H9 (cell line): ENCODE measurements around the gene MED25. TPM values are rescaled to one million over a fixed set of nuclear protein-coding genes. Genes with fewer than 3 reads are reported as not detected.

Experiments used
- DNase-seq: peaks from one replicate; pipeline ENCODE4 v3.0.0-alpha.2; 2017
- H2AFZ ChIP-seq: one replicate; pipeline ENCODE4 v1.6.1; 2013; ENCODE audit warnings: mild to moderate bottlenecking, low read length, control low read depth, moderate library complexity
- H2AK5ac ChIP-seq: 2 replicates; pipeline ENCODE4 v1.6.1; 2013; ENCODE audit warnings: low read length, control low read depth, mixed read lengths; ENCODE audit not compliant: insufficient read length
- H2BK120ac ChIP-seq: one replicate; pipeline ENCODE4 v1.6.1; 2013; ENCODE audit warnings: low read depth, mild to moderate bottlenecking, low read length, control low read depth, inconsistent platforms; ENCODE audit not compliant: poor library complexity, severe bottlenecking
- H2BK12ac ChIP-seq: 2 replicates; pipeline ENCODE4 v1.6.1; 2013; ENCODE audit warnings: low read length, control low read depth, mixed read lengths, low read depth; ENCODE audit not compliant: insufficient read length
- H2BK15ac ChIP-seq: 2 replicates; pipeline ENCODE4 v1.6.1; 2013; ENCODE audit warnings: low read depth, low read length, control low read depth
- H2BK20ac ChIP-seq: one replicate; pipeline ENCODE4 v1.6.1; 2013; ENCODE audit warnings: low read depth, mild to moderate bottlenecking, low read length, control low read depth, inconsistent platforms; ENCODE audit not compliant: poor library complexity, severe bottlenecking
- H2BK5ac ChIP-seq: 2 replicates; pipeline ENCODE4 v1.6.1; 2013; ENCODE audit warnings: low read length, control low read depth, mixed read lengths; ENCODE audit not compliant: insufficient read length
- H3K14ac ChIP-seq: 2 replicates; pipeline ENCODE4 v1.6.1; 2013; ENCODE audit warnings: low read length, control low read depth; ENCODE audit not compliant: insufficient read depth
- H3K18ac ChIP-seq: 2 replicates; pipeline ENCODE4 v1.6.1; 2013; ENCODE audit warnings: low read depth, mild to moderate bottlenecking, mixed read lengths, low read length, control low read depth; ENCODE audit not compliant: insufficient read length
- H3K23ac ChIP-seq: 2 replicates; pipeline ENCODE4 v1.6.1; 2013; ENCODE audit warnings: low read length, control low read depth, mixed read lengths, low read depth; ENCODE audit not compliant: insufficient read length
- H3K23me2 ChIP-seq: 2 replicates; pipeline ENCODE4 v1.6.1; 2013; ENCODE audit warnings: low read depth, mild to moderate bottlenecking, mixed read lengths, low read length, control low read depth; ENCODE audit not compliant: insufficient read length, poor library complexity, severe bottlenecking
- H3K27ac ChIP-seq: 2 replicates; pipeline ENCODE4 v1.5.1; 2013; ENCODE audit warnings: low read length, control low read depth, mixed read lengths, low read depth; ENCODE audit not compliant: insufficient read length
- H3K27me3 ChIP-seq: 2 replicates; pipeline ENCODE4 v1.6.1; 2013; ENCODE audit warnings: low read length, control low read depth, inconsistent platforms; ENCODE audit not compliant: insufficient read depth
- H3K4ac ChIP-seq: 2 replicates; pipeline ENCODE4 v1.6.1; 2013; ENCODE audit warnings: low read depth, mild to moderate bottlenecking, control low read depth, inconsistent platforms, low read length, moderate library complexity
- H3K4me1 ChIP-seq: 2 replicates; pipeline ENCODE4 v1.6.1; 2013; ENCODE audit warnings: low read length, control low read depth, inconsistent platforms; ENCODE audit not compliant: insufficient read depth
- H3K4me2 ChIP-seq: 2 replicates; pipeline ENCODE4 v1.6.1; 2013; ENCODE audit warnings: low read length, control low read depth, mixed read lengths; ENCODE audit not compliant: insufficient read length, insufficient read depth
- H3K56ac ChIP-seq: 2 replicates; pipeline ENCODE4 v1.6.1; 2013; ENCODE audit warnings: low read depth, mild to moderate bottlenecking, mixed read lengths, low read length, control low read depth; ENCODE audit not compliant: insufficient read length
- H3K79me1 ChIP-seq: 2 replicates; pipeline ENCODE4 v1.6.1; 2013; ENCODE audit warnings: low read depth, mild to moderate bottlenecking, moderate library complexity, low read length, control low read depth, inconsistent platforms; ENCODE audit not compliant: insufficient read depth, poor library complexity, severe bottlenecking
- H3K79me2 ChIP-seq: 2 replicates; pipeline ENCODE4 v1.6.1; 2013; ENCODE audit warnings: low read length, control low read depth, inconsistent platforms; ENCODE audit not compliant: insufficient read depth
- H3K9ac ChIP-seq: 2 replicates; pipeline ENCODE4 v1.6.1; 2013; ENCODE audit warnings: low read length, control low read depth, mixed read lengths; ENCODE audit not compliant: insufficient read length; ENCODE audit errors: extremely low read depth
- H3K9me3 ChIP-seq: one replicate; pipeline ENCODE4 v1.6.1; 2013; ENCODE audit warnings: low read depth, low read length, inconsistent platforms; ENCODE audit not compliant: control insufficient read depth
- H3T11ph ChIP-seq: one replicate; pipeline ENCODE4 v1.6.1; 2013; ENCODE audit warnings: mild to moderate bottlenecking, low read length, control low read depth, inconsistent platforms
- H4K20me1 ChIP-seq: one replicate; pipeline ENCODE4 v1.6.1; 2013; ENCODE audit not compliant: control insufficient read depth, insufficient read length, insufficient read depth
- H4K5ac ChIP-seq: 2 replicates; pipeline ENCODE4 v1.6.1; 2013; ENCODE audit warnings: low read depth, mild to moderate bottlenecking, mixed read lengths, low read length, control low read depth; ENCODE audit not compliant: insufficient read length
- H4K8ac ChIP-seq: replicated peaks from 2 replicates; pipeline ENCODE4 v1.6.1; 2013; ENCODE audit warnings: low read length, control low read depth, mixed read lengths, low read depth; ENCODE audit not compliant: insufficient read length
- H4K91ac ChIP-seq: 2 replicates; pipeline ENCODE4 v1.6.1; 2013; ENCODE audit warnings: low read depth, mild to moderate bottlenecking, moderate library complexity, mixed read lengths, low read length, control low read depth; ENCODE audit not compliant: insufficient read length
- H3K27ac Mint-ChIP-seq, 3 experiments: 2 replicates in 2 of 3; 3 replicates in 1 of 3; pipeline ENCODE4 v1.8.0; 2020 to 2021; ENCODE audit warnings: mixed read lengths in 3 of 3, mild to moderate bottlenecking in 1 of 3, moderate library complexity in 1 of 3
- H3K27me3 Mint-ChIP-seq: 2 replicates; pipeline ENCODE4 v1.8.0; 2021; ENCODE audit warnings: low read depth, mild to moderate bottlenecking, moderate library complexity, mixed read lengths
- H3K36me3 Mint-ChIP-seq, 3 experiments: 2 replicates in 2 of 3; 3 replicates in 1 of 3; pipeline ENCODE4 v1.8.0; 2020 to 2021; ENCODE audit warnings: low read depth in 3 of 3, mixed read lengths in 3 of 3; ENCODE audit not compliant: insufficient read depth in 1 of 3
- H3K4me1 Mint-ChIP-seq, 2 experiments: 2 replicates each; pipeline ENCODE4 v1.8.0; 2020; ENCODE audit warnings: mixed read lengths in 2 of 2
- H3K4me3 Mint-ChIP-seq, 2 experiments: 2 replicates in 1 of 2; 3 replicates in 1 of 2; pipeline ENCODE4 v1.8.0; 2020 to 2021; ENCODE audit warnings: mild to moderate bottlenecking in 2 of 2, mixed read lengths in 2 of 2, moderate library complexity in 1 of 2
- H3K9me3 Mint-ChIP-seq, 2 experiments: 2 replicates in 1 of 2; 3 replicates in 1 of 2; pipeline ENCODE4 v1.8.0; 2020; ENCODE audit warnings: mild to moderate bottlenecking in 2 of 2, mixed read lengths in 2 of 2, moderate library complexity in 1 of 2
- WGBS: extraction: QIAGEN DNeasy Blood & Tissue Kit; methylation state at CpG from one replicate; pipeline ENCODE4 v1.1.7; 2013; ENCODE audit warnings: missing lambda C conversion rate, low lambda C conversion rate, mixed read lengths; ENCODE audit not compliant: insufficient read length; ENCODE audit errors: extremely low coverage; 5-methylcytosine and 5-hydroxymethylcytosine counted together
- total RNA-seq: library from RNA; stranded (reverse); gene quantifications from 2 replicates; pipeline ENCODE4 v1.2.1, GENCODE V29; 2021
- TF ChIP-seq, protein P1 (sequence below): fragments of 200-600 bp; sonication (generic); conservative IDR thresholded peaks from 3 replicates; pipeline ENCODE4 v1.8.0; 2021; ENCODE audit warnings: antibody characterized with exemption, mild to moderate bottlenecking

The MED25 gene
- total RNA-seq, 1 experiment from 2014 or later, result 77.5 TPM

DNA sequence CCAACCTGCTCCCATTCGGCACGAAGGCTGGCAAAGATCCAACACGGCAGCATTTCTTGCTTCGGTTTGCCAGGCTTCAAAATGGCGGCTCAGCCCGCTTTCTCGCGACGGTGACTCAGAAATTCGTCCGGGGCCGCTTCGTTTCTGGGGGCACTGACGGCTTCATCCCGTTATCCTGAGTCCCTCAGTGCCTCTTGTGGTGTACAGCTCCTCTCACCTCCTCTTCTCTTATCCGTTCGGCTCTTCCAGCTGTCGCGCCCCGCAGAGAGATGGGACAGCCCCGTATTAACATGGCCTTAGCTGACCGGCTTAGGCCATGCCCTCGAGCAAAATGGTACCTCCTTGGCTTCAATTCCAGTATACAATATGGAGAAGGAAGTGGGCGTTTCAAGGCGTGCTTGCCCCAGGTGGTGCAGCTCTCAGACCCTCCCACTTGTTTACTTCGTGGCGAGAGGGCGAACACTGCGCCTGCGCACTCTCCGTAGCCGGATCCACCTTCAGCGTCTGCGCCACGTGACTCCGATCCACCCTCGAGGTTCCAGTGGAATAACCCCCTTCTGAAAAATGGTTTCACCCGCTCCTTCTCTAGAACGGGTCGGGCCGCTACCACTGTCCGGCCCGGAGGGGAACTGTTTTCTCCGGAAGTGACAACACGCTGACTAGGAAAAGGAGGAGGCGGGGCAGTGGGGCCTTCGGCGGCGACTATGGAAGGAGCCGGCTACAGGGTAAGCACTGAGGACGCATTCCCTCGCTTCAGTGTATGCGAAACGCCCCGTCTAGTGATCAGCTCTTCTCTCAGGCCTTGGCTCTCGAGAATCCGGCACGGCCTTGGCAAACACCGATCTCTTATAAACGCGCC lies 59.2 kb downstream of the MED25 start, which contains the start of the genes AKT1S1 and TBC1D17:
TSS of gene AKT1S1 (minus strand) at position 336 of the 859 bp plus-strand sequence. CDS start 4,060 bp downstream, outside the sequence.
TSS of gene TBC1D17 (plus strand) at position 683 of the 859 bp plus-strand sequence. CDS start at position 705, 22 bp downstream.
- peak within 1 kb of the TSS in 1 of 3 experiments; percentile 99; a peak in 5 of 7 replicates for H3K27ac Mint-ChIP-seq
- Histone ChIP-seq H3K56ac (peak within 1 kb of the TSS; percentile 56), H4K20me1 (no peaks in the 10 kb centered on the region)

More for the DNA sequence above, 59.2 kb downstream of the MED25 start, which contains the start of the genes AKT1S1 and TBC1D17:
- Histone ChIP-seq H3K9me3 (no peaks in the 10 kb centered on the region), H2BK120ac (no peak within 1 kb of the TSS), H4K5ac (peak within 1 kb of the TSS; percentile 64), H3K18ac (peak within 1 kb of the TSS; percentile 93), H2BK12ac (no peak within 1 kb of the TSS), H2BK15ac (no peak within 1 kb of the TSS), H3T11ph (no peak within 1 kb of the TSS), H2AFZ (no peak within 1 kb of the TSS), H3K27me3 (no peaks in the 10 kb centered on the region), H4K8ac (no peak within 1 kb of the TSS), H3K79me1 (no peaks in the 10 kb centered on the region), H4K91ac (no peak within 1 kb of the TSS), H2BK5ac (peak within 1 kb of the TSS; percentile 87), H3K14ac (peak within 1 kb of the TSS; percentile 92), H2AK5ac (no peak within 1 kb of the TSS), H3K4ac (no peak within 1 kb of the TSS; the same call in 1 of the 2 replicates), H3K4me2 (peak within 1 kb of the TSS; percentile 78), H3K23me2 (peaks cover 11% of the 10 kb centered on the region), H3K4me1 (no peaks in the 10 kb centered on the region), H3K79me2 (no peaks in the 10 kb centered on the region; the same call in 1 of the 2 replicates), H3K23ac (no peak within 1 kb of the TSS), H3K27ac (peak within 1 kb of the TSS; percentile 80), H3K9ac (peak within 1 kb of the TSS; percentile 94), H2BK20ac (no peak within 1 kb of the TSS)
- TF ChIP-seq, protein P1, sequence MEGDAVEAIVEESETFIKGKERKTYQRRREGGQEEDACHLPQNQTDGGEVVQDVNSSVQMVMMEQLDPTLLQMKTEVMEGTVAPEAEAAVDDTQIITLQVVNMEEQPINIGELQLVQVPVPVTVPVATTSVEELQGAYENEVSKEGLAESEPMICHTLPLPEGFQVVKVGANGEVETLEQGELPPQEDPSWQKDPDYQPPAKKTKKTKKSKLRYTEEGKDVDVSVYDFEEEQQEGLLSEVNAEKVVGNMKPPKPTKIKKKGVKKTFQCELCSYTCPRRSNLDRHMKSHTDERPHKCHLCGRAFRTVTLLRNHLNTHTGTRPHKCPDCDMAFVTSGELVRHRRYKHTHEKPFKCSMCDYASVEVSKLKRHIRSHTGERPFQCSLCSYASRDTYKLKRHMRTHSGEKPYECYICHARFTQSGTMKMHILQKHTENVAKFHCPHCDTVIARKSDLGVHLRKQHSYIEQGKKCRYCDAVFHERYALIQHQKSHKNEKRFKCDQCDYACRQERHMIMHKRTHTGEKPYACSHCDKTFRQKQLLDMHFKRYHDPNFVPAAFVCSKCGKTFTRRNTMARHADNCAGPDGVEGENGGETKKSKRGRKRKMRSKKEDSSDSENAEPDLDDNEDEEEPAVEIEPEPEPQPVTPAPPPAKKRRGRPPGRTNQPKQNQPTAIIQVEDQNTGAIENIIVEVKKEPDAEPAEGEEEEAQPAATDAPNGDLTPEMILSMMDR, result no peak
- Mint-ChIP-seq H3K36me3 (peaks cover 30 to 38% (median 35%) of the 10 kb centered on the region in 3 experiments), H3K27me3 (no peaks in the 10 kb centered on the region), H3K4me3 (no peak within 1 kb of the TSS), H3K4me1 (peaks cover 18 to 28% of the 10 kb centered on the region in 2 experiments), H3K9me3 (no peaks in the 10 kb centered on the region)
- no CpG with 5 or more reads among the region's 61 CpGs for WGBS
- DNase-seq, result peak; percentile 99
